ENCODE results near the gene SRRM2. TPM values are rescaled to one million over a fixed set of nuclear protein-coding genes. Genes with fewer than 3 reads are reported as not detected.

The SRRM2 gene
- 1,000 to 10,000 TPM; 1,131 to 1,162 (median 1,149) TPM for total RNA-seq
- total RNA-seq (2013), result 246 TPM

- Histone ChIP-seq H3K27me3 (ENCODE audit: control insufficient read depth, insufficient read depth, low read length) (no peaks in the 10 kb centered on the region), H3K4me3 (ENCODE audit: low read length) (peak within 1 kb of the TSS; percentile 88), H3K36me3 (ENCODE audit: control insufficient read depth, insufficient read depth, low read length) (peaks cover 7% of the 10 kb centered on the region), H3K4me1 (ENCODE audit: control insufficient read depth, insufficient read depth, low read length) (peaks cover 49% of the 10 kb centered on the region), H3K9me3 (ENCODE audit: control insufficient read depth, insufficient read depth, low read length) (peaks cover 7% of the 10 kb centered on the region), H3K27ac (ENCODE audit: low read length) (peak within 1 kb of the TSS; percentile 97)
- intact Hi-C loops (cut with micrococcal nuclease), result loop anchor here (2.0 kb wide), 1 partner anchor 25 kb away; the partner anchor contains the start of gene ELOB
- H3K4me3 Mint-ChIP-seq, result peak within 1 kb of the TSS; percentile 95
- no peaks in the 10 kb centered on the region for H3K27me3 Mint-ChIP-seq (ENCODE audit: low read depth in 2 of 2)
- H3K27ac Mint-ChIP-seq, result peak within 1 kb of the TSS; percentile 97
- no peaks in the 10 kb centered on the region for H3K9me3 Mint-ChIP-seq
- H3K36me3 Mint-ChIP-seq, result no peaks in the 10 kb centered on the region
- ATAC-seq (peak; percentile 83 to 92 (median 87)), DNase-seq (peak; percentile 95 to 97)
- TF ChIP-seq CTCF (IDR thresholded peaks at IDR 0.05), result no peak
- H3K4me1 Mint-ChIP-seq, result peaks cover 48 to 56% of the 10 kb centered on the region in 2 donors
- WGBS (ENCODE audit: insufficient coverage), result 3% methylated on average over 96 of the region's 99 CpGs
These were observed at the start of gene SRRM2 for GRCh38 chr16:2752035-2752849. Gene SRRM2, plus strand, starts transcription at chr16:2752638. Its CDS starts 3,727 bp downstream, at chr16:2756365.

- ATAC-seq, result no peak
These were observed 49.3 kb upstream of the SRRM2 start for GRCh38 chr16:2702871-2703745.

GRCh38 chr16:2704166-2704982 lies 48.1 kb upstream of the SRRM2 start:
- no peaks in the 10 kb centered on the region for H3K27me3 ChIP-seq (ENCODE audit: control insufficient read depth, insufficient read depth, low read length)
- DNase-seq (no peak), ATAC-seq (no peak)
- no peaks in the 10 kb centered on the region for H3K4me1 Mint-ChIP-seq
- no peaks in the 10 kb centered on the region for H3K27me3 Mint-ChIP-seq (ENCODE audit: low read depth in 2 of 2)
- WGBS (ENCODE audit: insufficient coverage), result 90% methylated on average over 33 of the region's 33 CpGs
- no peak overlapping the region for H3K4me3 ChIP-seq (ENCODE audit: low read length)
- H3K27ac Mint-ChIP-seq, result no peak overlapping the region
- no peak overlapping the region for H3K4me3 Mint-ChIP-seq
- no peaks in the 10 kb centered on the region for H3K36me3 Mint-ChIP-seq
- H3K9me3 Mint-ChIP-seq, result no peaks in the 10 kb centered on the region
- intact Hi-C loops (cut with micrococcal nuclease), result no loop called here
- no peak for TF ChIP-seq CTCF (IDR thresholded peaks at IDR 0.05)
- peaks cover 64% of the 10 kb centered on the region for H3K36me3 ChIP-seq (ENCODE audit: control insufficient read depth, insufficient read depth, low read length)
- no peak overlapping the region for H3K27ac ChIP-seq (ENCODE audit: low read length)
- H3K4me1 ChIP-seq (ENCODE audit: control insufficient read depth, insufficient read depth, low read length), result no peaks in the 10 kb centered on the region
- H3K9me3 ChIP-seq (ENCODE audit: control insufficient read depth, insufficient read depth, low read length), result no peaks in the 10 kb centered on the region

More at GRCh38 chr16:2702871-2703745, 49.3 kb upstream of the SRRM2 start:
- Histone ChIP-seq H3K4me1 (ENCODE audit: control insufficient read depth, insufficient read depth, low read length) (no peaks in the 10 kb centered on the region), H3K4me3 (ENCODE audit: low read length) (no peak overlapping the region), H3K27me3 (ENCODE audit: control insufficient read depth, insufficient read depth, low read length) (no peaks in the 10 kb centered on the region), H3K36me3 (ENCODE audit: control insufficient read depth, insufficient read depth, low read length) (peaks cover 71% of the 10 kb centered on the region), H3K27ac (ENCODE audit: low read length) (no peak overlapping the region), H3K9me3 (ENCODE audit: control insufficient read depth, insufficient read depth, low read length) (no peaks in the 10 kb centered on the region)
- WGBS (ENCODE audit: insufficient coverage), result 95% methylated on average over 28 of the region's 28 CpGs
- H3K4me1 Mint-ChIP-seq, result no peaks in the 10 kb centered on the region
- H3K27ac Mint-ChIP-seq, result no peak overlapping the region
- no peaks in the 10 kb centered on the region for H3K36me3 Mint-ChIP-seq
- no peak for DNase-seq
- intact Hi-C loops (cut with micrococcal nuclease), result no loop called here
- H3K27me3 Mint-ChIP-seq (ENCODE audit: low read depth in 2 of 2), result no peaks in the 10 kb centered on the region
- no peak overlapping the region for H3K4me3 Mint-ChIP-seq
- no peak for TF ChIP-seq CTCF (IDR thresholded peaks at IDR 0.05)
- H3K9me3 Mint-ChIP-seq, result no peaks in the 10 kb centered on the region
